SK-N-MC (cell line): ENCODE data around the gene WDFY4.

Source experiments
- EZH2 ChIP-seq: fragments of 200-600 bp; sonication (generic); IDR thresholded peaks from one replicate; pipeline ENCODE4 v1.6.1; 2017; ENCODE audit warnings: antibody characterized with exemption
- FOXP2 ChIP-seq: optimal IDR thresholded peaks from 2 replicates; pipeline ENCODE3; 2011; ENCODE audit warnings: mild to moderate bottlenecking, moderate library complexity; ENCODE audit not compliant: insufficient read depth; ENCODE audit errors: extremely low read length, control extremely low read depth
- POLR2AphosphoS5 ChIP-seq: IDR thresholded peaks from 2 replicates; pipeline ENCODE4 v1.6.1; 2012; ENCODE audit warnings: mild to moderate bottlenecking, low read depth, low read length, borderline replicate concordance

DNA sequence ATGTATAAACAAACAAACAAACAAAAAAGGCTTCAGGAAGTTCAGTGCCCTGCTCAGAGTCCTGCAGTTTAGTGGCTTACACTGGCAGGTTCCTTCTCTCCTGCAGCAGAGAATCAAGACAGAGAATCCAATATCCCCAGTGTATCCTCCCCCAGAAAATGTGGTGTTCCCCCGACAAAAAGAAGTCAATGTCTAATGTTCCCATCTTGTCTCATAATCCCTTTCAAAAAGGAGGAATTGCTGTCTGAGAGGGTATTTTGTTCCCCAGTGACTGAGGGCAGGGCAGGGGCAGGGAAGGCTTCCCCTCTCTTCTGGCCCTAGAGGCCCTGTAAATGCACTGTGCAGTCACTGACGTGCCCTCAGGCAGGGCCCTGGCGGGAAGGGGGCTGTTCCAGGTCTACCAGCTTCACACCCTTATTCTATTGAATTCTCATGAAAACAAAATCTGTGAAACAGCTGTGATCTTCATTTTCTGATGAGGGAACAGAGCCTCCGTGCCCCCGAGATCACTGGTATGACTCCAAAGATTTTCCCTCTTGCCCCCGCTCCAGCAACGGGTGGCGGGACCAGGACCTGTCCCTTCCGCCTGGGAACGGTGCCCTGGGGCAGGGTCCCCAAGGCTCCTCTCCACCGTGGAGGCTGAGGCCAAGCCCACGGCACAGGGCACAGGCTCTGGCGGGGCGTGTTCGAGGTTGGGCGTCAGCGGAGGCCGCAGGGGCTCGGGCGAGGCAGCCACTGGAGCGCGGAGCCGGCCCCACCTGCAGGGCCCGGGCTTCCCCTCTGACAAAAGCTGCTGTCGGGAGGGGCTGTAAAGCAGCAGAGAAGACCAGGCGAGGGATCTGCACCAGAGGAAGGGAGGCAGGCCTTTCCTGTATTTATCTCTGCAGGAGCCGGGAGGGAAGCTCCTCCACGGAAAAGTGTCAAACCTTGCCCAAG, 13.4 kb upstream of the WDFY4 start:
- no peak for TF ChIP-seq POLR2AphosphoS5
- no peak for TF ChIP-seq EZH2
- no peak for TF ChIP-seq FOXP2
